NB4 (cell line): ENCODE measurements around the gene DKK3.

Source experiments
- CTCF ChIP-seq: IDR thresholded peaks from one replicate; pipeline ENCODE4 v1.5.1; 2012; ENCODE audit warnings: low read depth, low read length
- MAX ChIP-seq: IDR thresholded peaks from 2 replicates; pipeline ENCODE4 v1.6.1; 2011; ENCODE audit warnings: low read depth, low read length

DNA sequence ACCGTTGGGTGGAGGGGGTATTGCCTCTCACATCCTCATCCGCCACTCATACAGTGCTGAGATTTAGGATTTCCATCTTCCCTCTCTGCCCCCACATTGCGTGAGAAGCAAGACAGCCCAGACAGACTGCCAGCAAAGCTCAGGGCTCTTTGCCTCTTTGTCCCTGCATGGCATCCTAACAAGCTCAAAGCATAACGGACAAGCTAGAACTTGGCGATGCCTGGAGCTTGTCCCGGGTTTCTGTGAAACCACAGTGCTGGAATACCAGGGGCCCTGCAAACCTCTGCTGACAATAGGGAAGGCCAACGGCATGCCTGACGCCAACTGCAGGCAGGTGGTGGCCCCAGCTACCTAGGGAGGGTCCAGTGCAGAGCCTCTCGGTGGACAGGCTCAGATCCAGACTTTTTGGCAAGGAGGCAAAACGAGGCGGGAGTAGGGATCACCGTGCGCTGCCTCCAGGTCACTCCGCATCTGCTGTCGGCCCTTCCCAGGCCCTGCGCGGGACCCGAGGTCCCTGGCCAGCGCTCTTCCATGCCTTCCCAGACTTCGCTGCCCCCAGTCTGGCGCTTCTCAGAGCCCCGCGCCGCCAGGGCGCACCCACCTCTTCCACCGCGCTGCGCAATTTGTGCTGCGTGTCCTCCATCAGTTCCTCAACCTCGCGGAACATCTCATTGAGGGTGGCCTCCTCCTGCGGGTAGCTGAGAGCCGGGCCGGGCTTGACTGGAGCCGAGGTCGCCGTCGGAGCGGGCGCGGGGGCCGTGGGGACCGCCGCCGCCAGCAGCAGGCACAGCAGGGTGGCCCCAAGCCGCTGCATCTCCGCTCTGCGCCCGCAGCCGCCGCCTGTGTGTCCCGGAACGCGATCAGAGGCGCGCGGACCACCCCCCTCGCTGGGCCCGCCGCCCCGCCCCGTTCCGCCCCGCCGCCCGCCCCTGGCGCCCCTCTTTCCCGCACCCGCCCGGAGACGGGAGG lies at the start of gene DKK3:
- TF ChIP-seq CTCF (no peak), MAX (no peak)
